HEK293T (cell line): ENCODE results near the gene TAX1BP3.

Experiments used
- CTCF ChIA-PET: fragments of 350-600 bp; formaldehyde crosslinking; extraction: SDS; loops from one replicate; lab custom pipeline; 2021; ENCODE audit warnings: antibody characterized with exemption, inconsistent platforms; lab: Yijun Ruan, JAX
- POLR2A ChIA-PET: fragments of 350-600 bp; formaldehyde crosslinking; extraction: SDS; loops from one replicate; lab custom pipeline; 2020; ENCODE audit warnings: antibody characterized with exemption, inconsistent platforms; lab: Yijun Ruan, JAX
- DNase-seq: peaks from one replicate; pipeline ENCODE4 v3.0.0; 2012; ENCODE audit warnings: mixed read lengths; ENCODE audit errors: extremely low spot score
- ARNT ChIP-seq: fragments of 450-650 bp; IDR thresholded peaks from 2 replicates; pipeline ENCODE4 v1.6.1; 2017; ENCODE audit warnings: mild to moderate bottlenecking
- BHLHE40 ChIP-seq: fragments of 450-650 bp; IDR thresholded peaks from 2 replicates; pipeline ENCODE4 v1.6.1; 2016; ENCODE audit warnings: mild to moderate bottlenecking, moderate library complexity, borderline replicate concordance
- CTBP1 ChIP-seq: fragments of 450-650 bp; IDR thresholded peaks from 2 replicates; pipeline ENCODE4 v1.6.1; 2016; ENCODE audit warnings: borderline replicate concordance
- ELF4 ChIP-seq: fragments of 450-650 bp; IDR thresholded peaks from 2 replicates; pipeline ENCODE4 v1.6.1; 2017; ENCODE audit warnings: antibody characterized with exemption
- FOXA1 ChIP-seq: fragments of 450-650 bp; IDR thresholded peaks from 2 replicates; pipeline ENCODE4 v1.6.1; 2016; ENCODE audit warnings: mild to moderate bottlenecking
- FOXK2 ChIP-seq: fragments of 450-650 bp; IDR thresholded peaks from 2 replicates; pipeline ENCODE4 v1.6.1; 2016; ENCODE audit warnings: mild to moderate bottlenecking
- FOXM1 ChIP-seq: fragments of 450-650 bp; IDR thresholded peaks from 2 replicates; pipeline ENCODE4 v1.6.1; 2017; ENCODE audit warnings: mild to moderate bottlenecking, borderline replicate concordance
- HDGF ChIP-seq: fragments of 450-650 bp; IDR thresholded peaks from 2 replicates; pipeline ENCODE4 v1.6.1; 2017; ENCODE audit warnings: antibody characterized with exemption, borderline replicate concordance
- L3MBTL2 ChIP-seq: fragments of 450-650 bp; conservative IDR thresholded peaks from 2 replicates; pipeline ENCODE4 v1.6.1; 2016; ENCODE audit warnings: mild to moderate bottlenecking
- LEF1 ChIP-seq: fragments of 450-650 bp; IDR thresholded peaks from 2 replicates; pipeline ENCODE4 v1.6.1; 2017; ENCODE audit warnings: mild to moderate bottlenecking, borderline replicate concordance
- NFRKB ChIP-seq: fragments of 450-650 bp; IDR thresholded peaks from 2 replicates; pipeline ENCODE4 v1.6.1; 2016; ENCODE audit warnings: mild to moderate bottlenecking, moderate library complexity
- SP1 ChIP-seq: fragments of 450-650 bp; IDR thresholded peaks from 2 replicates; pipeline ENCODE4 v1.6.1; 2017
- SUZ12 ChIP-seq: fragments of 450-650 bp; IDR thresholded peaks from 2 replicates; pipeline ENCODE4 v1.6.1; 2016; ENCODE audit warnings: mild to moderate bottlenecking
- TARDBP ChIP-seq: fragments of 450-650 bp; IDR thresholded peaks from 2 replicates; pipeline ENCODE4 v1.6.1; 2016
- ZNF384 ChIP-seq: fragments of 450-650 bp; IDR thresholded peaks from 2 replicates; pipeline ENCODE4 v1.6.1; 2016
- TF ChIP-seq, protein P1 (sequence below): fragments of 450-650 bp; IDR thresholded peaks from 2 replicates; pipeline ENCODE4 v1.6.1; 2016

The TAX1BP3 gene

DNA sequence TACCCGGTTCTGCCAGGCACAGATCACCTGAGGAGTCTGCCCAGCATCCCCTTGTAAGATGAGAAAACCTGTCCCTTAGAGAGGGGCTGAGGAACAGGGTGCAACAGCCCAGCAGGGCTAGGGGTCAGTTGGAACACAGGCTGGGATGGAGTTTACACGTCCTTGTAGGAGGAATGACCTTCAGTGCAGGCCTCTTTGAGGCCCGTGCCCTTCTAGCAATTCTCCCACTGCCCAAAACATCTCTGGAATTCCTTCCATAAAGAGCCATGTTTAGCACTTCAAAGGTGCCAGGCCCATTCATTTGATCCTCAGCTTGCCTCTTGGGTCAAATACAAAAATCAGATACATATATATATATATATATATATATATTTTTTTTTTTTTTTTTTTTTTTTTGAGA, 27.4 kb downstream of the TAX1BP3 start:
- POLR2A ChIA-PET: no interaction called here
- DNase-seq: no peak
- CTCF ChIA-PET: no interaction called here
- TF ChIP-seq TARDBP (no peak), LEF1 (no peak), FOXA1 (no peak), CTBP1 (no peak), SUZ12 (no peak)

DNA sequence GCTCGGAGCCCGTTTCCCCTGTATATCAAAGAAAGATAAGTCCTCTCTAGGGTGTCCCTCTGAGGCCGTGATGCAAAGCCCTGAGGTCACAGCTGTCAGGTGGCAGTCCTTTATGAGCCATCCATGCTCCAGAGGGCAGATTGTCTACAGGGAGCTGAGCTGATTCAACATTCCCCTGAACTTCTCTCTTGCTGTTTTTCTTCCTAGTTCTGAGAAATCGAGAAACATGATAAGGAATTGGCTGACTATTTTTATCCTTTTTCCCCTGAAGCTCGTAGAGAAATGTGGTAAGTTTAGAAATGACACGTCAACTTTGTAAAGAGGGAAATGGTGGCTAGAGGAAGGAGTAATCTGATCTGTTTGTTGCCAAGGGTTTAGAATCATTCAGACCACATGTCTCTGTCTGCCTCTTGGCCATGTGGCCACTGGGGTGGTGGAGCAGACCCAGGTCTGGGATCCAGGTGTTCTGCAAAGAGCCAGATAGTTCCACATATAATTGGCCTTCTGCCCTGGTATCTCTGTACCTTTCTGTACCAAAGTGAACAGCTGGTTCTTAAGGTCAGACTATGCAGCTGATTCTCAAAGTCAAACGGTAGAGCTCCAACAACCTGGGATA, 28.3 kb downstream of the TAX1BP3 start:
- DNase-seq: no peak
- ChIA-PET CTCF (no interaction called here), POLR2A (no interaction called here)
- TF ChIP-seq ZNF384 (no peak), HDGF (no peak), ARNT (no peak)

DNA sequence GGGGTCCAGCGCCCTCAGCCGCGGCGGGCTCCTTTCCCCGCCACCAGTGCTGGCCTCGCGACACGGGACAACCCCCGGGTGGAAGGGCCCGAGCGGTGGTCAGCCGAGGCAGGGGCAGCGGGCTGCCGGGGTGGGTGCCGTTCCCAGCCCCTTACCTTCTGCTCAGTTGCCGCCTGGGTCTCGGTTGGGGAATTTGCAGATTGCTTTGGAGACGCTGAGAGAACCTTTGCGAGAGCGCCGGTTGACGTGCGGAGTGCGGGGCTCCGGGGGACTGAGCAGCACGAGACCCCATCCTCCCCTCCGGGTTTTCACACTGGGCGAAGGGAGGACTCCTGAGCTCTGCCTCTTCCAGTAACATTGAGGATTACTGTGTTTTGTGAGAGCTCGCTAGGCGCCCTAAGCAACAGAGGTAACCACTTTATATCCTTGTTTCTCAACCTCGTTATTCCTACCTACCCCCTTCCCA, 31.4 kb downstream of the TAX1BP3 start:
- ChIA-PET POLR2A (interaction anchor here (1.0 to 1.9 kb wide), 3 partner anchors 11 to 31 kb away, joined by 3 to 17 read pairs (median 3); partner anchors contain the start of genes EMC6 and TAX1BP3), CTCF (interaction anchor here (1.0 kb wide), 2 partner anchors 10 to 46 kb away, joined by 3 read pairs; no protein-coding TSS in a partner anchor)
- peak; percentile 26 for DNase-seq
- TF ChIP-seq FOXK2: no peak
- 0 out of 2 replicates have a peak, but pooled peaks have one; percentile 21 for TF ChIP-seq L3MBTL2
- no peak for TF ChIP-seq SUZ12
- no peak for TF ChIP-seq SP1

DNA sequence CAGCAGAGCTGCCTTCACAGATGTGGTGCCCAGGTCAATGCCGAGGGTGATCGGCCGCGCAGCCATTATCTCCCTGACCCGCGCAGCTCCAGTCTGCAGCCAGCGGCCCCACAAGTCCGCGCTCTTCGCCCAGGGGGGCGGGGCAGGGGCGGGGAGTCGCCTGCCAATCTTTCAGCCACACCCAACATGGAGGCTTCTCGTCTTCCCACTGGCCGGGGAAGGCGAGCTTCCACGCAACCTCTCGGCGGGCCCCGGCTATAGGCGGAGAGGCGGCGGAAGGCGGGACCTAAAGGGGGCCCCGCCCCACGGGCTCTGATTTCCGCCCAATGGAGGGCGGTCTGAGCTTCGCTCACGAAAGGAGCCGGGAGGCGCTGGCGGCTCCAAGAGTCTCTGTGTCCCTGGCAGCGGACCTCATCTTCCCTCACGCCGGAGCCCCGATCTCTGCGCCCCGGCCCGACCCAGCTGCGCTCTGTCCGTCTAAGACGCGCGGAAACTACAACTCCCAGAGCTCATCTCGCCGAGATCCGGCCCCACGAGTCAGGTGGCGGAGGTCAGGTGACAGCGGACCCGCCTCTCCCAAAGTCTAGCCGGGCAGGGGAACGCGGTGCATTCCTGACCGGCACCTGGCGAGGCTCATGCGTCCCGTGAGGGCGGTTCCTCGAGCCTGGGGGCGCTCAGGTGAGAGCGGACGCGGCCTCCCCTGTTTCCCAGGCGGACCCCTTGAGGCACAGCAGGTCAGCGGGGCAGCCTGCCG, 32.0 kb downstream of the TAX1BP3 start, which contains the start of the genes CTNS and SHPK:
Gene CTNS (plus strand): TSS at position 607 of the 754 bp plus-strand sequence. CDS start 3,447 bp downstream, outside the sequence.
Gene SHPK (minus strand): TSS at position 97 of the 754 bp plus-strand sequence. CDS start 31 bp downstream, at position 66.
- no peak for TF ChIP-seq CTBP1
- TF ChIP-seq, protein P1, sequence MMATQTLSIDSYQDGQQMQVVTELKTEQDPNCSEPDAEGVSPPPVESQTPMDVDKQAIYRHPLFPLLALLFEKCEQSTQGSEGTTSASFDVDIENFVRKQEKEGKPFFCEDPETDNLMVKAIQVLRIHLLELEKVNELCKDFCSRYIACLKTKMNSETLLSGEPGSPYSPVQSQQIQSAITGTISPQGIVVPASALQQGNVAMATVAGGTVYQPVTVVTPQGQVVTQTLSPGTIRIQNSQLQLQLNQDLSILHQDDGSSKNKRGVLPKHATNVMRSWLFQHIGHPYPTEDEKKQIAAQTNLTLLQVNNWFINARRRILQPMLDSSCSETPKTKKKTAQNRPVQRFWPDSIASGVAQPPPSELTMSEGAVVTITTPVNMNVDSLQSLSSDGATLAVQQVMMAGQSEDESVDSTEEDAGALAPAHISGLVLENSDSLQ: peak; percentile 98
- TF ChIP-seq SUZ12: no peak
- no peak for TF ChIP-seq ZNF384
- no peak for TF ChIP-seq BHLHE40
- no peak; the same call in none of the 2 replicates for TF ChIP-seq SP1
- TF ChIP-seq L3MBTL2: peak; percentile 93
- no peak; the same call in none of the 2 replicates for TF ChIP-seq ELF4
- no peak for TF ChIP-seq FOXA1
- no peak for TF ChIP-seq FOXM1
- 0 out of 2 replicates have a peak, but pooled peaks have one; percentile 23 for TF ChIP-seq HDGF
- ChIA-PET CTCF (interaction anchor here (1.0 kb wide), 2 partner anchors 10 to 46 kb away, joined by 3 read pairs; no protein-coding TSS in a partner anchor), POLR2A (interaction anchor here (0.6 to 1.9 kb wide), 7 partner anchors 12 to 1044 kb away, joined by 3 to 17 read pairs (median 3); partner anchors contain the start of genes EMC6, HASPIN and TAX1BP3)
- DNase-seq: peak; percentile 98

DNA sequence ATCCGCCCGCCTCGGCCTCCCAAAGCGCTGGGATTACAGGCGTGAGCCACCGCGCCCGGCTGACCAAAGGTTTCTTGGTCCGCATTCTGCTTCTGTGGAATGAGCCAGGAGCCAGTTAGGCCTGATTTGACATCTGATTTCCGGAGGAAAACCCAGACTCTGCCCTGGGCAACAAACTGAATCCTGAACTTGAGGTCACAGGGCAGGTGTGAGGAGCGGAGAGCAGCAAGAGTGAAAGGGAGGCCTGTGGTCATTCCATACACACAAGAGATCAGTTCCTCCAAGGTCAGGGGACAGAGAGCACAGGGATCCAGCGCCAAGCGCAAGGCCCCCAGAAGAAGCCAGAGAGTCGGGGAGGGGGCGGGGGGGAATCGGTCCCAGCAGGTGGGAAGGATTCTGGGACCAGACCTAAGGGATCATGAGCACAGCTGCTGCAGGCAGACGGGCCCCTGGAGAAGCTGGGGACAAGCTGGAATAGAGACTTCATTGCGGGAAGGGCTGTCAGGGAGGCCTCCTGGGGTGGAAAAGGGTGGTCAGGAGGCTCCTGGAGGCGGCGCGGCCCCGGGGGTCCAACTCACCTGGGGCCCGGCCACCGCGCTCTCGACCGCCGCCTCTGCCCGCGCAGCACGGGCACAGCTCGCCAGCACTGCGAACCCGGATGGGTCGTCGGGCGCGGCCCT, 32.8 kb downstream of the TAX1BP3 start:
- POLR2A ChIA-PET: interaction anchor here (0.9 to 1.9 kb wide), 5 partner anchors 12 to 596 kb away, joined by 3 to 17 read pairs (median 3); partner anchors contain the start of genes EMC6, HASPIN and TAX1BP3
- peak; percentile 20 for DNase-seq
- CTCF ChIA-PET: interaction anchor here (1.0 kb wide), 1 partner anchor 47 kb away, joined by 3 read pairs; no protein-coding TSS in a partner anchor
- TF ChIP-seq FOXK2: no peak
- peak; percentile 42 for TF ChIP-seq L3MBTL2

DNA sequence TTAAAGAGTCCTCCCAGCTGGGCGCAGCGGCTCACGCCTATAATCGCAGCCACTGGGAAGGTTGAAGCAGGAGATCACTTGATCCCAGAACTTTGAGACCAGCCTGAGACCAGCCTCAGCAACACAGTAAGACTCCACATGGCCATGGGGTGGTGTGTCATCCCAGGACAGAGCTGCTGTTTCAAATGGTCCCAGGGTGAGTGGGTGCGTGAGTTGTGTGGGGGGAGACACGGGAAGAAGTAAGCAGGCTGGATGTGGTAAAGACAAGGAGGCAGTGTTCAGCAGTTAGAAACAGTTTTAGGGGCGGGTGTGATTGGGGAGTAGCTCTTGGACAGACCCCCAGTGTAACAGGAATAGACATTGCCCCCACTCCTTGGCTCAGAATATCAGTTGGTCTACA, 36.1 kb downstream of the TAX1BP3 start:
- ChIA-PET CTCF (no interaction called here), POLR2A (no interaction called here)
- TF ChIP-seq CTBP1 (no peak), ZNF384 (no peak), SUZ12 (no peak)
- TF ChIP-seq, protein P1: no peak
- no peak for DNase-seq

DNA sequence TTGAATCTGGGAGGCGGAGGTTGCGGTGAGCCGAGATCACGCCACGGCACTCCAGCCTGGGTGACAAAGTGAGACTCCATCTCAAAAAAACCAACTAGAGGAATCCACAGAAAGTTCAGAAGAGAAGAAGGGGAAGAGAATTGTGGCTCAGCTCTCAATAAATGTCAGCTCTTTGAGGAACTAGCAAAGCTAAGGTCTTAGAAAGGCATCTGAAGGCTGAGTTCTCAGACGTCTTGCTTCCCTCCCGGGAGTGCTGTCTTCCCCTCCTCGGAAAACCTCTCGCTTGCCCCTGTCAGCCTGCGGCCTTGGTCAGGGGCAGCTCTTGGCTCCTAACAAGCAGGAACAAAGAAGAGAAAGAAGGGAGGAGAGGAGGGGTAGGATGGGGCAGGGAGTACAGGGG, 37.6 kb downstream of the TAX1BP3 start:
- DNase-seq: no peak
- CTCF ChIA-PET: no interaction called here
- POLR2A ChIA-PET: no interaction called here
- no peak for TF ChIP-seq NFRKB
- no peak for TF ChIP-seq FOXM1
- TF ChIP-seq ARNT: no peak
- no peak for TF ChIP-seq SP1
- TF ChIP-seq BHLHE40: no peak
- TF ChIP-seq TARDBP: no peak
- no peak for TF ChIP-seq ELF4
- TF ChIP-seq LEF1: no peak
- no peak for TF ChIP-seq FOXA1
- TF ChIP-seq HDGF: no peak
- TF ChIP-seq CTBP1: no peak
- no peak for TF ChIP-seq SUZ12
- no peak for TF ChIP-seq L3MBTL2
- no peak for TF ChIP-seq ZNF384
- TF ChIP-seq, protein P1: no peak
- no peak for TF ChIP-seq FOXK2
